BE2C (cell line): ENCODE results near the gene INO80B. TPM values are rescaled to one million over a fixed set of nuclear protein-coding genes. Genes with fewer than 3 reads are reported as not detected.

Source experiments
- DNase-seq: peaks from one replicate; pipeline ENCODE4 v3.0.0-alpha.2; 2020
- H3K27me3 ChIP-seq: fragments of 250-450 bp; sonication (Bioruptor Pico); 2 replicates; pipeline ENCODE4 v1.5.1; 2020; ENCODE audit warnings: mild to moderate bottlenecking
- H3K36me3 ChIP-seq: fragments of 250-450 bp; sonication (Bioruptor Pico); 2 replicates; pipeline ENCODE4 v1.5.1; 2020; ENCODE audit warnings: mild to moderate bottlenecking
- H3K4me1 ChIP-seq: fragments of 250-450 bp; sonication (Bioruptor Pico); 2 replicates; pipeline ENCODE4 v1.5.1; 2020
- H3K4me3 ChIP-seq: 2 replicates; pipeline ENCODE4 v1.5.1; 2011; ENCODE audit warnings: low read depth, low read length
- H3K9me3 ChIP-seq: fragments of 250-450 bp; sonication (Bioruptor Pico); 2 replicates; pipeline ENCODE4 v1.5.1; 2020
- CTCF ChIP-seq: IDR thresholded peaks from 2 replicates; pipeline ENCODE4 v1.5.1; 2012; ENCODE audit warnings: mild to moderate bottlenecking, low read depth, low read length
- polyA plus RNA-seq: library from polyadenylated mRNA; unstranded; fragments of >200 nt; gene quantifications from one replicate; pipeline ENCODE4 v1.2.1, GENCODE V29; 2012; ENCODE audit warnings: low read depth, missing spikeins; ENCODE audit not compliant: insufficient read length, insufficient read depth

INO80B gene
- 20.6 TPM for polyA plus RNA-seq

- peak; percentile 85 for DNase-seq
- no peaks in the 10 kb centered on the region for H3K27me3 ChIP-seq
- no peak for TF ChIP-seq CTCF
- H3K4me3 ChIP-seq: peak within 1 kb of the TSS; percentile 84
- no peaks in the 10 kb centered on the region for H3K4me1 ChIP-seq
- no peaks in the 10 kb centered on the region for H3K36me3 ChIP-seq
- no peaks in the 10 kb centered on the region for H3K9me3 ChIP-seq
These were observed at the start of gene INO80B for GRCh38 chr2:74454654-74455511. INO80B (plus strand) TSS chr2:74455087; CDS start chr2:74455117, 30 bp downstream.

- DNase-seq: no peak
These were observed 48.9 kb upstream of the INO80B start for GRCh38 chr2:74406035-74406434.

DNA sequence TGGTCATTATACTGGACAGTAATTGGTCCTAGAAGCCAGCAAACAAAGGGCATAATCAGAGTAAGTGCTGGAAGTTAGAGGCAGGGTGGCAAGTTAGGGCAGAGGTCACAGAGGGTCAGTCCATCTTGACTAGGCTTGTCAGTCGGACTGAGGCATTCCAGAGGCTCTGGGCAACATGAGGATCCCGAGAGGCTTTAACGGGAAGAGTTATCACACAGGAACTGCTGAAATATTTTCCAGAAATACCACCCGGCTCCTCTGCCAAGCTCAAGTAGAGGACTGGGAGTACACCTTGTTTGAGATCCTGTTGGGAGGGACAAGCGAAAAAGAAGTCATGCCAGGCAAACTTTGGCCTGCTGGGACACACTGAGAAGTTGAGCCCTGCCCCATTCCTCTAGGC lies 47.2 kb upstream of the INO80B start:
- Histone ChIP-seq H3K36me3 (no peaks in the 10 kb centered on the region), H3K4me1 (no peaks in the 10 kb centered on the region), H3K4me3 (no peak overlapping the region), H3K9me3 (no peaks in the 10 kb centered on the region), H3K27me3 (no peaks in the 10 kb centered on the region)
- TF ChIP-seq CTCF: no peak
- DNase-seq: no peak

More at GRCh38 chr2:74406035-74406434, 48.9 kb upstream of the INO80B start:
- Histone ChIP-seq H3K4me1 (no peaks in the 10 kb centered on the region), H3K36me3 (no peaks in the 10 kb centered on the region), H3K27me3 (no peaks in the 10 kb centered on the region), H3K4me3 (no peak overlapping the region), H3K9me3 (no peaks in the 10 kb centered on the region)
- TF ChIP-seq CTCF: no peak

DNA sequence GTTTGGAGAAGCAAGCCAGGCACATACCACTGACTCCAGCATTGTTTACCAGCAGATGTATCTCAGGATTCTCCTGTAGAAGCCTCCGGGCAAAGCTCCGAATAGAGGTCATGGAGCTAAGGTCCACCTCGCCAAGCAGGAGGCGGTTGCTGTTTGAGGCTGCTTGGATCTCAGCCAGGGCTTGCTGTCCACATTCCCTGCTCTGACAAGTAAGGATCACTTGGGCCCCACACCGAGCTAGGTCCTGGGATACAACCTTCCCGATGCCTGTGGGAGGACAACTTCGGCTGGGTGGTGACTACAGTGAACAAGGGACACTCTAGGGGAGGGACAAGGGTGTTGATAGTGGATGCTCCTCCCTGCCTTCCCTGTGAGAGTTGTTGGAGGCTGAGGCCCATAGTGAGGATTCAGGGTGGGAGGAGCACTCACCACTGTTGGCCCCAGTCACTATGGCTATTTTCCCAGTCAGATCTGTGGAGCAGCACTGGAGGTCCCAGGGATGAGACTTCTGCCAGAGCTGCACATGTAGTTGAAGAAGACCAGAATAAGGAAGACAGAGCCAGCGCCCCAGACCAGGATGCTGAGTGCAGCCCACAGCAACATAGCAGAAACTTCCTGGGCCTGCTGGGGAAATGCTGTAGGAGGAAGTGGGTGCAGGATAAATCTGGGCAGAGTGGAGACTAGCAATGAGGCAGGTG lies 41.7 kb upstream of the INO80B start:
- H3K36me3 ChIP-seq: no peaks in the 10 kb centered on the region
- TF ChIP-seq CTCF: no peak
- DNase-seq: no peak
- no peaks in the 10 kb centered on the region for H3K9me3 ChIP-seq
- H3K4me1 ChIP-seq: no peaks in the 10 kb centered on the region
- no peak overlapping the region for H3K4me3 ChIP-seq
- H3K27me3 ChIP-seq: no peaks in the 10 kb centered on the region

GRCh38 chr2:74414441-74414840 lies 40.4 kb upstream of the INO80B start:
- TF ChIP-seq CTCF: no peak
- H3K4me1 ChIP-seq: no peaks in the 10 kb centered on the region
- no peaks in the 10 kb centered on the region for H3K9me3 ChIP-seq
- H3K27me3 ChIP-seq: no peaks in the 10 kb centered on the region
- H3K4me3 ChIP-seq: no peak overlapping the region
- H3K36me3 ChIP-seq: no peaks in the 10 kb centered on the region
- no peak for DNase-seq
